HTR-8/SVneo (cell line): ENCODE measurements around the gene STEAP1.
"Not testable (repeated sequence)": the region's sequence is repeated elsewhere in the genome, so short reads cannot be mapped to it uniquely, and the experiment has no call there.

ENCODE experiments used
- DNase-seq: peaks from one replicate; pipeline ENCODE4 v3.0.0; 2011; ENCODE audit warnings: low spot score, mixed read lengths; ENCODE audit not compliant: insufficient read length
- FAIRE-seq: peaks from 2 replicates; lab custom pipeline; 2011; peaks lifted over from hg19 to GRCh38; lab: Jason Lieb, UNC

Gene STEAP1

GRCh38 chr7:90153943-90154771 is at the start of gene STEAP1:
Gene STEAP1, plus strand, starts transcription at chr7:90154469. Its CDS starts 5,320 bp downstream, at chr7:90159789.
- not testable (repeated sequence) for FAIRE-seq
- peak; percentile 23 for DNase-seq

- not testable (repeated sequence) for FAIRE-seq, DNase-seq
Measured at GRCh38 chr7:90114972-90115371, 39.3 kb upstream of the STEAP1 start.

- not testable (repeated sequence) for DNase-seq, FAIRE-seq
Measured at GRCh38 chr7:90118551-90119177, 35.6 kb upstream of the STEAP1 start.

- DNase-seq (no peak), FAIRE-seq (no peak)
Measured at GRCh38 chr7:90119178-90119971, 34.9 kb upstream of the STEAP1 start.

GRCh38 chr7:90120205-90120604 is 34.1 kb upstream of the STEAP1 start:
- FAIRE-seq, DNase-seq: not testable (repeated sequence)

GRCh38 chr7:90131746-90132145 is 22.5 kb upstream of the STEAP1 start:
- not testable (repeated sequence) for DNase-seq, FAIRE-seq

GRCh38 chr7:90147079-90147960 is 6.9 kb upstream of the STEAP1 start:
- FAIRE-seq, DNase-seq: not testable (repeated sequence)

- FAIRE-seq, DNase-seq: not testable (repeated sequence)
Measured at GRCh38 chr7:90149428-90149827, 4.8 kb upstream of the STEAP1 start.

GRCh38 chr7:90151884-90152283 is 2.4 kb upstream of the STEAP1 start:
- not testable (repeated sequence) for DNase-seq, FAIRE-seq

- not testable (repeated sequence) for FAIRE-seq
- peak; percentile 14 for DNase-seq
Measured at GRCh38 chr7:90152642-90153253, 1.5 kb upstream of the STEAP1 start.

- FAIRE-seq = no peak
Measured at GRCh38 chr7:90155206-90155605, 937 bp downstream of the STEAP1 start.

GRCh38 chr7:90157331-90157730 is 3.1 kb downstream of the STEAP1 start:
- not testable (repeated sequence) for FAIRE-seq

More at GRCh38 chr7:90155206-90155605, 937 bp downstream of the STEAP1 start:
- DNase-seq = no peak

GRCh38 chr7:90157761-90158350 is 3.6 kb downstream of the STEAP1 start:
- not testable (repeated sequence) for DNase-seq, FAIRE-seq

More at GRCh38 chr7:90157331-90157730, 3.1 kb downstream of the STEAP1 start:
- DNase-seq = not testable (repeated sequence)

GRCh38 chr7:90163534-90163933 is 9.3 kb downstream of the STEAP1 start:
- DNase-seq (no peak), FAIRE-seq (no peak)

- no peak for FAIRE-seq
- no peak for DNase-seq
Measured at GRCh38 chr7:90165724-90166123, 11.5 kb downstream of the STEAP1 start.

GRCh38 chr7:90166153-90166552 is 11.9 kb downstream of the STEAP1 start:
- FAIRE-seq = no peak
- DNase-seq = no peak

GRCh38 chr7:90167361-90167760 is 13.1 kb downstream of the STEAP1 start:
- no peak for FAIRE-seq
- no peak for DNase-seq

GRCh38 chr7:90169891-90170290 is 15.6 kb downstream of the STEAP1 start:
- no peak for DNase-seq
- FAIRE-seq = no peak
